GM23338 (cell line): Measurements from ENCODE around the gene ZFHX2.
"Not testable (repeated sequence)": the region's sequence is repeated elsewhere in the genome, so short reads cannot be mapped to it uniquely, and the experiment has no call there.

Experiments used
- CREB1 ChIP-seq: fragments of 250-450 bp; sonication (Bioruptor Pico); IDR thresholded peaks from 2 replicates; pipeline ENCODE4 v1.5.0; 2020; ENCODE audit warnings: low read depth, mild to moderate bottlenecking, moderate library complexity
- ETS1 ChIP-seq: IDR thresholded peaks from 2 replicates; pipeline ENCODE4 v1.6.1; 2016; ENCODE audit warnings: antibody characterized with exemption
- EZH2 ChIP-seq: fragments of 200-600 bp; sonication (generic); IDR thresholded peaks from one replicate; pipeline ENCODE4 v1.8.0; 2017; ENCODE audit warnings: antibody characterized with exemption, mild to moderate bottlenecking, low read depth; ENCODE audit not compliant: unreplicated experiment
- EZH2phosphoT487 ChIP-seq: fragments of 200-600 bp; sonication (generic); IDR thresholded peaks from one replicate; pipeline ENCODE4 v1.8.1; 2018; ENCODE audit warnings: antibody characterized with exemption; ENCODE audit not compliant: unreplicated experiment
- JUNB ChIP-seq: IDR thresholded peaks from one replicate; pipeline ENCODE4 v1.6.1; 2016; ENCODE audit warnings: antibody characterized with exemption; ENCODE audit not compliant: unreplicated experiment
- NANOG ChIP-seq: IDR thresholded peaks from 2 replicates; pipeline ENCODE4 v1.6.1; 2016; ENCODE audit warnings: antibody characterized with exemption, borderline replicate concordance
- POLR2AphosphoS5 ChIP-seq: IDR thresholded peaks from 2 replicates; pipeline ENCODE4 v1.6.1; 2016; ENCODE audit warnings: antibody characterized with exemption, low read depth
- REST ChIP-seq: IDR thresholded peaks from one replicate; pipeline ENCODE4 v1.6.1; 2018; ENCODE audit warnings: antibody characterized with exemption; ENCODE audit not compliant: unreplicated experiment
- STAT1 ChIP-seq: IDR thresholded peaks from one replicate; pipeline ENCODE4 v1.6.1; 2016; ENCODE audit warnings: antibody characterized with exemption; ENCODE audit not compliant: unreplicated experiment
- ZNF331 ChIP-seq: fragments of 250-450 bp; sonication (Bioruptor Pico); IDR thresholded peaks from 2 replicates; pipeline ENCODE4 v1.5.0; 2020; ENCODE audit warnings: low read depth, mild to moderate bottlenecking, moderate library complexity
- TF ChIP-seq, protein P1 (sequence below), 2 experiments: fragments of 200-600 bp in 1 of 2; sonication (generic) in 1 of 2; conservative IDR thresholded peaks; 2 replicates each; pipeline versions ENCODE4 v1.5.1 to v1.6.1; 2016 to 2017; ENCODE audit warnings: antibody characterized with exemption in 2 of 2, low read depth in 2 of 2, mild to moderate bottlenecking in 2 of 2, moderate library complexity in 1 of 2

GRCh38 chr14:23594191-23594590 is 42.6 kb upstream of the ZFHX2 start:
- TF ChIP-seq, protein P1, sequence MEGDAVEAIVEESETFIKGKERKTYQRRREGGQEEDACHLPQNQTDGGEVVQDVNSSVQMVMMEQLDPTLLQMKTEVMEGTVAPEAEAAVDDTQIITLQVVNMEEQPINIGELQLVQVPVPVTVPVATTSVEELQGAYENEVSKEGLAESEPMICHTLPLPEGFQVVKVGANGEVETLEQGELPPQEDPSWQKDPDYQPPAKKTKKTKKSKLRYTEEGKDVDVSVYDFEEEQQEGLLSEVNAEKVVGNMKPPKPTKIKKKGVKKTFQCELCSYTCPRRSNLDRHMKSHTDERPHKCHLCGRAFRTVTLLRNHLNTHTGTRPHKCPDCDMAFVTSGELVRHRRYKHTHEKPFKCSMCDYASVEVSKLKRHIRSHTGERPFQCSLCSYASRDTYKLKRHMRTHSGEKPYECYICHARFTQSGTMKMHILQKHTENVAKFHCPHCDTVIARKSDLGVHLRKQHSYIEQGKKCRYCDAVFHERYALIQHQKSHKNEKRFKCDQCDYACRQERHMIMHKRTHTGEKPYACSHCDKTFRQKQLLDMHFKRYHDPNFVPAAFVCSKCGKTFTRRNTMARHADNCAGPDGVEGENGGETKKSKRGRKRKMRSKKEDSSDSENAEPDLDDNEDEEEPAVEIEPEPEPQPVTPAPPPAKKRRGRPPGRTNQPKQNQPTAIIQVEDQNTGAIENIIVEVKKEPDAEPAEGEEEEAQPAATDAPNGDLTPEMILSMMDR (conservative IDR thresholded peaks at IDR 0.05; ENCODE audit: low read depth in 2 of 2), result not testable (repeated sequence)
- TF ChIP-seq EZH2; JUNB; EZH2phosphoT487; CREB1 (CRISPR knock-in tag); POLR2AphosphoS5; REST; NANOG; ZNF331 (CRISPR knock-in tag); STAT1; ETS1: not testable (repeated sequence)
